Activated naive CD4-positive, alpha-beta T cell treated with anti-CD3 and anti-CD28 coated beads, Interleukin-2, amount 50 U/mL, for 72 hours (primary cell): Measurements from ENCODE around the gene XIST. TPM values are rescaled to one million over a fixed set of nuclear protein-coding genes. Genes with fewer than 3 reads are reported as not detected.
"Not testable (repeated sequence)": the region's sequence is repeated elsewhere in the genome, so short reads cannot be mapped to it uniquely, and the experiment has no call there.

ENCODE experiments used
- ATAC-seq, 2 donors: fragments of 150-1000 bp; cut with Tn5 transposase; 2 replicates each; pipeline ENCODE4 v1.10.0; 2021; ENCODE audit warnings: mild to moderate bottlenecking in 2 of 2, moderate library complexity in 2 of 2
- DNase-seq, 2 donors: peaks; one replicate each; pipeline ENCODE4 v3.0.0; 2021 to 2022; ENCODE audit warnings: low spot score in 2 of 2
- H3K27ac Mint-ChIP-seq, 2 donors: one replicate each; pipeline ENCODE4 v1.8.0; 2022; ENCODE audit warnings: mild to moderate bottlenecking in 2 of 2, mixed read lengths in 2 of 2
- H3K36me3 Mint-ChIP-seq, 2 donors: one replicate each; pipeline ENCODE4 v1.8.0; 2022; ENCODE audit warnings: mixed read lengths in 2 of 2
- H3K9me3 Mint-ChIP-seq, 2 donors: one replicate each; pipeline ENCODE4 v1.8.0; 2022; ENCODE audit warnings: mixed read lengths in 2 of 2
- total RNA-seq, 2 donors: library from RNA; stranded (reverse); gene quantifications; one replicate each; pipeline ENCODE4 v1.2.3, GENCODE V29; 2022

XIST gene
- total RNA-seq, result not detected

- no peaks in the 10 kb centered on the region for H3K9me3 Mint-ChIP-seq
- ATAC-seq (no peak), DNase-seq (no peak)
- H3K36me3 Mint-ChIP-seq, result no peaks in the 10 kb centered on the region
- no peak within 1 kb of the TSS for H3K27ac Mint-ChIP-seq
Measured at GRCh38 chrX:73852467-73852866, at the start of gene XIST. XIST (minus strand) TSS chrX:73852714.

- not testable (repeated sequence) for H3K9me3 Mint-ChIP-seq, ATAC-seq, DNase-seq, H3K36me3 Mint-ChIP-seq, H3K27ac Mint-ChIP-seq
Measured at GRCh38 chrX:73898315-73898714, 45.8 kb upstream of the XIST start.

DNA sequence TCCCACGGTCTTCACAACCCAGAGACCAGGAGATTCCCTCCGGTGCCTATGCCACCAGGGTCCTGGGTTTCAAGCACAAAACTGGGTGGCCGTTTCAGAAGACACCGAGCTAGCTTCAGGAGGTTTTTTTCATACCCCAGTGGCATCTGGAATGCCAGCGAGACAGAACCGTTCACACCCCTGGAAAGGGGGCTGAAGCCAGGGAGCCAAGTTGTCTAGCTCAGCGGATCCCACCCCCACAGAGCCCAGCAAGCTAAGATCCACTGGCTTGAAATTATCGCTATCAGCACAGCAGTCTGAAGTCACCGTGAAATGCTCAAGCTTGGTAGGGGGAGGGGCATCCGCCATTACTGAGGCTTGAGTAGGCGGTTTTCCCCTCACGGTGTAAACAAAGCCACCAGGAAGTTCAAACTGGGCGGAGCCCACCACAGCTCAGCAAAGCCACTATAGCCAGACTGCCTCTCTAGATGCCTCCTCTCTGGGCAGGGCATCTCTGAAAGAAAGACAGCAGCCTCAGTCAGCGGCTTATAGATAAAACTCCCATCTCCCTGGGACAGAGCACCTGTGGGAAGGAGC lies 40.1 kb upstream of the XIST start:
- not testable (repeated sequence) for ATAC-seq, H3K36me3 Mint-ChIP-seq, H3K9me3 Mint-ChIP-seq, DNase-seq, H3K27ac Mint-ChIP-seq

DNA sequence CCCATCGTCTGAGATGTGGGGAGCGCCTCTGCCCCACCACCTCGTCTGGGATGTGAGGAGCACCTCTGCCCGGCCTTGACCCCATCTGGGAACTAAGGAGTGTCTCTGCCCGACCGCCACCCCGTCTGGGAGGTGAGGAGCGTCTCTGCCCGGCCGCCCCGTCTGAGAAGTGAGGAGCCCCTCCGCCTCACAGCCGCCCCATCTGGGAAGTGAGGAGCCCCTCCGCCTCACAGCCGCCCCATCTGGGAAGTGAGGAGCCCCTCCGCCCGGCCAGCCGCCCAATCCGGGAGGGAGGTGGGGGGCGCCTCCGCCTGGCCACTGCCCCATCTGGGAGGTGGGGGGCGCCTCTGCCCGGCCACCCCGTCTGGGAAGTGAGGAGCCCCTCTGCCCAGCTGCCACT lies 29.7 kb upstream of the XIST start:
- H3K27ac Mint-ChIP-seq, DNase-seq, H3K36me3 Mint-ChIP-seq, H3K9me3 Mint-ChIP-seq, ATAC-seq: not testable (repeated sequence)

DNA sequence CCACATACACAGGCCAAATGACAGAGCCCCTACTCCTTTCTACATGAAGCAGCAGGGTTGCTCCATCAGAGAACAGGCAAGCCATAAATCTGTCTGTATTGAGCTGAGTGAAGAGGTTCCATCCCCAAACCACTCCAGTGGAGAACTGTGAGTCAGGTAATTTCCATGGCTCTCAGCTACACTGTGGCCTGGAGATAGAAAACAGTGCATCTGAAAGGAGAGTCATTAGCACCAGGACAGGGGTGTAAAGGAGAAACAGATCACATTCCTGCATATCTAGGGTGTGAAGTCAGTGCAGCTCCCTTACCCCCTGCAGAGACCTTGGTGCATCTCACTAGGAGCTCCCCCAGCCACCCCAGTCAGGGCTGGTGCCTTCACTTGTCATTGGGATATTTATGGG lies 25.2 kb upstream of the XIST start:
- ATAC-seq (no peak), DNase-seq (no peak)
- Mint-ChIP-seq H3K36me3 (no peaks in the 10 kb centered on the region), H3K9me3 (peaks cover 4 to 5% of the 10 kb centered on the region in 2 donors), H3K27ac (no peak overlapping the region)

DNA sequence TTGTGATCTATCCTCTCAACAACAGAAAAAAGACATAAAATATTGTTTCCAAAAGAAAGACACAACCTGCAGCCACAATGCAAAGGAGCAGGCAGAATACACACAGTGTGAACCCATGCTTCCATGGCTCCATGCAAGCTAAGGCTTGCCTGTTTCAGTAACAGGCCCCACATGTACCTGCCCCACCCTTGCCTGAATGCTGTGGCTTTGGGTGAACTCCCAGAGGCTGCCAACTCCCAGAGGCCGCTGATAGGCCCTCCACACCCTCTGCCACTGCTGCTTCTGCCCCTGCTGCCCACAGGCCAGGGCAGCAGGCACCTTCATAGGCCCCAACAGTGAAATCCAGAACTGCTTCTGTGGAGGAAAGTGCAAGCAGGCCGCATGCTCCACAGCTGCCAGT lies 24.4 kb upstream of the XIST start:
- no peaks in the 10 kb centered on the region for H3K36me3 Mint-ChIP-seq
- no peak overlapping the region for H3K27ac Mint-ChIP-seq
- peaks cover 4 to 5% of the 10 kb centered on the region in 2 donors for H3K9me3 Mint-ChIP-seq
- DNase-seq (no peak), ATAC-seq (no peak)

DNA sequence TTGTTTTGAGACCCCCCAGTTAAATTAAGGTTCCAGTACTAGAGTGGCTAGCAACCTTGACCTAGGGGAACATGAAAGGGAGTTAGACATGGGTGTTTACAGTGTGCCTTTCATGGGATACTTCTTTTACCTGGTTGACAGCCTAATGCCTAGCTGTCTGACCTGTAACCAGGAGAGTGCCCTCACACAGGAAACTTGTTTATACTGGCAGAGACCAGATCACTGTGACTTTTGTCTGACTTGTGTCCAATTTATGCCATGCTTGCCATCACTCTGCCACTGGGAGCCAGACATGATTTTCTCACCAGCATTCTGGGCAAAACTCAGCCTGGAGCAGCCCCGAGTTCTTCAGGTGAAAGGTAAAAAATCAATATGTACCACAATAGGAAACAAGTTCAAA lies 16.4 kb upstream of the XIST start:
- no peak overlapping the region for H3K27ac Mint-ChIP-seq
- H3K9me3 Mint-ChIP-seq, result no peaks in the 10 kb centered on the region
- ATAC-seq, result no peak

GRCh38 chrX:73867144-73867543 lies 14.6 kb upstream of the XIST start:
- H3K36me3 Mint-ChIP-seq, result no peaks in the 10 kb centered on the region
- H3K9me3 Mint-ChIP-seq, result no peaks in the 10 kb centered on the region
- DNase-seq (no peak), ATAC-seq (no peak)
- H3K27ac Mint-ChIP-seq, result no peak overlapping the region

More for the DNA sequence above, 16.4 kb upstream of the XIST start:
- no peaks in the 10 kb centered on the region for H3K36me3 Mint-ChIP-seq
- DNase-seq, result no peak

- ATAC-seq, result no peak
- H3K36me3 Mint-ChIP-seq, result peaks cover 0 to 7% of the 10 kb centered on the region in 2 donors
- H3K27ac Mint-ChIP-seq, result no peak overlapping the region
- H3K9me3 Mint-ChIP-seq, result no peaks in the 10 kb centered on the region
- DNase-seq, result no peak
Measured at GRCh38 chrX:73863852-73864251, 11.3 kb upstream of the XIST start.

DNA sequence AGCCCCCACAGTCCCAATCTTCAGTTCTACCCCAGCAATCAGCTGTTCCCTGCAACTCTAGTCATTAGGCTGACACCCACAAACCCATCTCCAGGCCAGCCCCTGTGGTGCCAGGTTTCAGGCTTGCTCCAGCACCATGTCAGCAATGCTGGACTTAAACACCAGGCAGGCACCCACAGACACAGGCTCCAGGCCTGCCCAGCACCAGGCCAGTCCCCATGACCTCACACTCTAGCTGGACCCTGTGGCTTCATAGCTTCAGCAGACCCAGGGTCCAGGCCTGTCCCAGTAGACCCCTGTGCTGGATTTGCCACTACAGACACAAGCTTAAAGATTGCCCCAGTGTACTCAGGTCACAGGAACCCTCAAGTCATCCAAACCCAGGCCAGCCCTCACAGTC lies 10.8 kb upstream of the XIST start:
- Mint-ChIP-seq H3K36me3 (peaks cover 0 to 7% of the 10 kb centered on the region in 2 donors), H3K9me3 (no peaks in the 10 kb centered on the region), H3K27ac (no peak overlapping the region)
- DNase-seq (no peak), ATAC-seq (no peak)

- DNase-seq (no peak), ATAC-seq (no peak)
- H3K27ac Mint-ChIP-seq, result no peak overlapping the region
- H3K9me3 Mint-ChIP-seq, result no peaks in the 10 kb centered on the region
- peaks cover 0 to 7% of the 10 kb centered on the region in 2 donors for H3K36me3 Mint-ChIP-seq
Measured at GRCh38 chrX:73859622-73860021, 7.1 kb upstream of the XIST start.

- ATAC-seq (peak; percentile 41 to 68), DNase-seq (peak; percentile 54 to 58)
- no peaks in the 10 kb centered on the region for H3K9me3 Mint-ChIP-seq
- H3K36me3 Mint-ChIP-seq, result peaks cover 0 to 7% of the 10 kb centered on the region in 2 donors
- no peak overlapping the region for H3K27ac Mint-ChIP-seq
Measured at GRCh38 chrX:73855546-73855945, 3.0 kb upstream of the XIST start.

DNA sequence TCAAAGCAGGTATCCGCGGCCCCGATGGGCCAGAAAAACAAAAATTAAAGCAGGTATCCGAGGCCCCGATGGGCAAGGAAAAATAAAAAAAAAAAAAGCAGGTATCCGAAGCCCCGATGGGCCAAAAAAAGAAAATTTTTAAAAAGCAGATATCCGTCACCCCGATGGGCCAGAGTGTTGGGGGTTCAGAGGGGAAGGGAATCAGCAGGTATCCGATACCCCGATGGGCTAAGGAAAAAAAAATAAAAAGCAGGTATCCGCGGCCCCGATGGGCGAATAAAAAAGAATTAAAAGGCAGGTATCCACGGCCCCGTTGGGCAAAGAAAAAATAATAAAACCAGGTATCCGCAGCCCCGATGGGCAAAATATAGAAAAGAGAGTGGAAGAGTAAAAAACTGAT lies 492 bp downstream of the XIST start:
- H3K9me3 Mint-ChIP-seq, result no peaks in the 10 kb centered on the region
- ATAC-seq, result no peak
- H3K27ac Mint-ChIP-seq, result no peak overlapping the region
- H3K36me3 Mint-ChIP-seq, result no peaks in the 10 kb centered on the region
- DNase-seq, result no peak

GRCh38 chrX:73851014-73852009 lies 1.2 kb downstream of the XIST start:
- Mint-ChIP-seq H3K9me3 (no peaks in the 10 kb centered on the region), H3K27ac (no peak overlapping the region), H3K36me3 (no peaks in the 10 kb centered on the region)
- ATAC-seq, result no peak
- DNase-seq, result no peak

- no peak for DNase-seq
- Mint-ChIP-seq H3K36me3 (no peaks in the 10 kb centered on the region), H3K27ac (no peak overlapping the region), H3K9me3 (no peaks in the 10 kb centered on the region)
- no peak for ATAC-seq
Measured at GRCh38 chrX:73850124-73851013, 2.1 kb downstream of the XIST start.

DNA sequence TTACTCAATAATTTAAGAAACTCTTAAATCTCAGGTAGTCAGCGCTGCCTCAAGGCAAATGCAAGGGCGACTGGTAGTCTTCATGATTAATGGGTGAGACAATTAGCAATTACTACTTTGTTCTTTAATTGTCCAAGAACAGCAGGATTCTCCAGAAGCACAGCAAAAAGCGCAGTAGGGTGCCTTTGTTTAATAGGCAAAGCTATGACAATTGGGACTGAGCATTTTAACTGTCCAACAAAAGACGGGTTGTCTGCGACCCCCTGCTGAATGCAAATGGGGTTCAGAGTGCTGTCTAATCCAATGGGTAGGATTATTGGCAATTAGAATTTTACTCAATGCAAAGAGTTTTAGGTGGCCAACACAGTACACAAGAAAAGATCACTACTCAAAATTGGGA lies 3.4 kb downstream of the XIST start:
- ATAC-seq (no peak), DNase-seq (no peak)
- no peaks in the 10 kb centered on the region for H3K9me3 Mint-ChIP-seq
- no peak overlapping the region for H3K27ac Mint-ChIP-seq
- H3K36me3 Mint-ChIP-seq, result no peaks in the 10 kb centered on the region

DNA sequence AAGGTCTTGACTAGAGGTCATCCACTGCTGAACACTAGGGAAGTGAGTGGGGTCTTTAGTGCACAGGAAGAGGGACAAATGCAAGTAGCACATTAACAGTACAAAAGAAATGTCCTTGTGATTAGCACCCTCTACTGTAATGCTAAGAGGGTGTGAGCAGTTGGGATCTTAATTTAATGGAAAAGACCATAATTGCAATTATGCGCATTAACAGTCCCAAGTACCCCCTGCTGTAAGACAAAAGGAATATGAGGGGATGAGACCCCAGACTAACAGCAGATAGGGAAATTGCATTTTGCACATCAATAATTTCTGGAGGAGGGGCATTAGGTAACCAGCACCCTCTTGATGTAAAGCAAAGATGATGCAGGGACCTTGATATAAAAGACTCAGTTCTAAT lies 4.5 kb downstream of the XIST start:
- no peak for ATAC-seq
- H3K27ac Mint-ChIP-seq, result no peak overlapping the region

More for the DNA sequence above, 4.5 kb downstream of the XIST start:
- DNase-seq, result no peak
- H3K9me3 Mint-ChIP-seq, result no peaks in the 10 kb centered on the region
- no peaks in the 10 kb centered on the region for H3K36me3 Mint-ChIP-seq
